Right lobe of liver (tissue), 4 donors: ENCODE measurements around the gene TRPT1.

Experiments used
- POLR2A ChIP-seq: fragments of 450-650 bp; IDR thresholded peaks from one replicate; pipeline ENCODE4 v1.6.1; 2017; ENCODE audit warnings: antibody characterized with exemption, mild to moderate bottlenecking
- TF ChIP-seq, protein P1 (sequence below), 4 donors: fragments of 200-600 bp in 3 of 4; fragments of 450-650 bp in 1 of 4; IDR thresholded peaks; one replicate each; pipeline versions ENCODE4 v1.5.1 to v1.8.0; 2016 to 2022; ENCODE audit warnings: antibody characterized with exemption in 4 of 4, mild to moderate bottlenecking in 2 of 4
- donor health status: DM: no; HTN: no; CAD: no.
- donor health status: DM: no; HTN: no; CAD: no.
- donor health status: DM: no; HTN: yes; CAD: no.

DNA sequence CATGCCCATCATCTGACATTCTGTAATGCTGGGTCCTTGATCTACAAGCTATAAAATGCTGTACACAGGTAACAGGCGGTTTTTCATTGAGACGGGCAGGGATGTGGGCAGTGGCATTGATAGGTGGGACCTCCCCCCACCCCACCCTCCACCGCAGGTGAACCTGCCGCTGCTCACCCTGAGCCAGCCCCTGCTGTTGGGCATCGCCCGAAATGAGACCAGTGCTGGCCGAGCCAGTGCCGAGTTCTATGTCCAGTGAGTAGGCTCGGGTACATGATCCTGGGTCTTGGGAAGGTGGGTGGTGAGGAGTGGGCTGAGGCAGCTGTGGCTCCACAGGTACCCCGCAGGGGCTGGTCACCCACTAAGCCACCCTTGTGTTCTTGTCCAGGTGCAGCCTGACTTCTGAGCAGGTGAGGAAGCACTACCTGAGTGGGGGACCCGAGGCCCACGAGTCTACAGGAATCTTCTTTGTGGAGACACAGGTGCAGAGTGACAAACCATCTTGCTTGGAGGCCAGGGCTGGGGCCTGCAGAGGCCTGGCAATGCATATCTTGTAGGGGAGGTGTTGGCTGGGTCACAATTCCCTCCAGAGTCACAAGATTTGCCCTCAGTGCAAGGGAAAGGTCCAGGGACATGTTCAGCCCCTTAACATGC is 3.2 kb upstream of the TRPT1 start:
- TF ChIP-seq, protein P1, sequence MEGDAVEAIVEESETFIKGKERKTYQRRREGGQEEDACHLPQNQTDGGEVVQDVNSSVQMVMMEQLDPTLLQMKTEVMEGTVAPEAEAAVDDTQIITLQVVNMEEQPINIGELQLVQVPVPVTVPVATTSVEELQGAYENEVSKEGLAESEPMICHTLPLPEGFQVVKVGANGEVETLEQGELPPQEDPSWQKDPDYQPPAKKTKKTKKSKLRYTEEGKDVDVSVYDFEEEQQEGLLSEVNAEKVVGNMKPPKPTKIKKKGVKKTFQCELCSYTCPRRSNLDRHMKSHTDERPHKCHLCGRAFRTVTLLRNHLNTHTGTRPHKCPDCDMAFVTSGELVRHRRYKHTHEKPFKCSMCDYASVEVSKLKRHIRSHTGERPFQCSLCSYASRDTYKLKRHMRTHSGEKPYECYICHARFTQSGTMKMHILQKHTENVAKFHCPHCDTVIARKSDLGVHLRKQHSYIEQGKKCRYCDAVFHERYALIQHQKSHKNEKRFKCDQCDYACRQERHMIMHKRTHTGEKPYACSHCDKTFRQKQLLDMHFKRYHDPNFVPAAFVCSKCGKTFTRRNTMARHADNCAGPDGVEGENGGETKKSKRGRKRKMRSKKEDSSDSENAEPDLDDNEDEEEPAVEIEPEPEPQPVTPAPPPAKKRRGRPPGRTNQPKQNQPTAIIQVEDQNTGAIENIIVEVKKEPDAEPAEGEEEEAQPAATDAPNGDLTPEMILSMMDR (IDR thresholded peaks at IDR 0.05): no peak
- no peak for TF ChIP-seq POLR2A
